ENCODE results near the gene CDK11A. TPM values are rescaled to one million over a fixed set of nuclear protein-coding genes. Genes with fewer than 3 reads are reported as not detected.
"Not testable (repeated sequence)": the region's sequence is repeated elsewhere in the genome, so short reads cannot be mapped to it uniquely, and the experiment has no call there.

CDK11A gene
- total RNA-seq, 2 donors from 2014 or later = 35.8 to 38.9 TPM

DNA sequence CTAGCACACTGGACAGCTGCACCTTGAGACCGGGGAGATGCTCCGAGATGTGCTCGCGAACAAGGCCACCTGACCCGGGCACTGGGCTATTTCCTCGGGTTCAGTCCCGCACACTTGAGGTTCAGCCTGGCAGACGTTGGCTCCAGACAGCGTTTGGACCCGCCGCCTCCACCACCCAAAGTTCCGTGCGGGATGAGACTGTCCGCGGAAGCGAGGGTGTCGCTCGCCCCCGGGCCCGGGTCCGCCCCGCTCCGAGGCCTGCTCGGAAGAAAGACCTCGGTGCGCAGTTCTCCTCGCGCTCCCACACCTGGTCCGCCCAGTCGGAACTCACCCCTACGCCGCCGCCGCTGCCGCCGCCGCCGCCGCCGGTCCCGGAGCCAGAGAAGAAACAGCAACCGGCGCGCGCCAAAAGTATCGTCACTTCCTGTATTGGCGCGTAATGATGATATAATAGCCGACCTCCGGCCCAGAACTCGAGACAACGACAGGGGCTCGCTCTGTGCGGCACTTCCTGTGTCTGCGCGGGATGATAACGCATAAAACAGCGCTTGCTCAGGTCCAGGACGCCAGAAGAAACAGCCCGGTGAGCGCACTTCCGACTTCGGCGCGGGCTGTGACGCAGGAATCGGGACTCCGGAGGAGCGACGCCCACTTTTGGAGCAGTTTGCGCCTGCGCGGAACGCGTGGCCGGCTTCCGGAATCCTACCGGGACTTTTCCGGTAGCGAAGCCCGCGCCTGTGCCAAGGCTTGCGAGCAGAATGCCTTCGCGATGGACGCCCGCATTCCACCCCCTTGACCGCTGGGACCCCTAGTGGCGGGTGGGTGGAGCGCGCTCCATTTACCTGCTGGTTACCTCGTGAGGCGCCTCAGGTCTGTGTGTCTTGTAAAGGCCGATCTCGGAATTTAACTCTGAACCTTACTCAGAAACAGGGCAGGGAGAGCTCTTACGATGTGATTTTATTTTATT is 65.3 kb downstream of the CDK11A start, which contains the start of gene CDK11B:
Gene CDK11B, minus strand, starts transcription at position 422 of the 967 bp plus-strand sequence. CDS start 1,519 bp downstream, outside the sequence.
- WGBS, 2 donors = 0% methylated on average over 60 of the region's 96 CpGs; no CpG with 5 or more reads in 1 of the 2 donors
- Histone ChIP-seq H3K36me3 (replicated peaks in 1 of 2; ENCODE audit: insufficient read depth in 1 of 2, low read depth in 2 of 2) (peaks cover 0 to 20% of the 10 kb centered on the region in 2 donors), H3K4me3 (peak within 1 kb of the TSS; percentile 30 to 48), H3K4me1 (peaks cover 16% of the 10 kb centered on the region), H3K27ac (peak within 1 kb of the TSS; percentile 84 to 99 (median 98))
- intact Hi-C loops (cut with DNase I); H3K27me3 ChIP-seq; H3K9me3 ChIP-seq: not testable (repeated sequence)
- peak; percentile 94 to 98 (median 95) for DNase-seq
- TF ChIP-seq, protein P1, sequence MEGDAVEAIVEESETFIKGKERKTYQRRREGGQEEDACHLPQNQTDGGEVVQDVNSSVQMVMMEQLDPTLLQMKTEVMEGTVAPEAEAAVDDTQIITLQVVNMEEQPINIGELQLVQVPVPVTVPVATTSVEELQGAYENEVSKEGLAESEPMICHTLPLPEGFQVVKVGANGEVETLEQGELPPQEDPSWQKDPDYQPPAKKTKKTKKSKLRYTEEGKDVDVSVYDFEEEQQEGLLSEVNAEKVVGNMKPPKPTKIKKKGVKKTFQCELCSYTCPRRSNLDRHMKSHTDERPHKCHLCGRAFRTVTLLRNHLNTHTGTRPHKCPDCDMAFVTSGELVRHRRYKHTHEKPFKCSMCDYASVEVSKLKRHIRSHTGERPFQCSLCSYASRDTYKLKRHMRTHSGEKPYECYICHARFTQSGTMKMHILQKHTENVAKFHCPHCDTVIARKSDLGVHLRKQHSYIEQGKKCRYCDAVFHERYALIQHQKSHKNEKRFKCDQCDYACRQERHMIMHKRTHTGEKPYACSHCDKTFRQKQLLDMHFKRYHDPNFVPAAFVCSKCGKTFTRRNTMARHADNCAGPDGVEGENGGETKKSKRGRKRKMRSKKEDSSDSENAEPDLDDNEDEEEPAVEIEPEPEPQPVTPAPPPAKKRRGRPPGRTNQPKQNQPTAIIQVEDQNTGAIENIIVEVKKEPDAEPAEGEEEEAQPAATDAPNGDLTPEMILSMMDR (IDR thresholded peaks at IDR 0.05) = peak in 5 of 7 experiments; percentile 14 to 46 (median 41)
- TF ChIP-seq POLR2A (IDR thresholded peaks at IDR 0.05) = peak; percentile 16 to 68 (median 67)
- ATAC-seq = peak; percentile 91

Other genes starting within 250 kb of the CDK11A start
- 10 to 100 TPM; 15.8 to 20.8 TPM for gene ATAD3A, start 212.2 kb downstream of the CDK11A start, total RNA-seq
- gene TMEM240, start 183.7 kb downstream of the CDK11A start, total RNA-seq = 1 to 10 TPM; 1.0 to 3.6 TPM
- 100 to 1,000 TPM in 1 of 2 donors, 10 to 100 TPM in 1; 82.1 to 113 TPM for gene SSU72, start 149.5 kb downstream of the CDK11A start, total RNA-seq
- gene FNDC10, start 124.2 kb downstream of the CDK11A start, total RNA-seq = 1 to 10 TPM; 1.3 to 2.3 TPM
- 100 to 1,000 TPM in 1 of 2 donors, 10 to 100 TPM in 1; 57.6 to 101 TPM for gene MIB2, start 108.9 kb downstream of the CDK11A start, total RNA-seq
- 1 to 10 TPM in 1 of 2 donors, under 1 TPM in 1; 0.99 to 1.8 TPM for gene MMP23B, start 92.2 kb downstream of the CDK11A start, total RNA-seq
- 10 to 100 TPM; 14.5 to 45.5 TPM for gene CDK11B, start 65.4 kb downstream of the CDK11A start, total RNA-seq
- gene SLC35E2B, start 31.6 kb downstream of the CDK11A start, total RNA-seq = 10 to 100 TPM; 30.6 to 56.7 TPM
- 10 to 100 TPM; 51.7 to 56.3 TPM for gene NADK, start 54.1 kb upstream of the CDK11A start, total RNA-seq
- 10 to 100 TPM; 71.3 to 79.1 TPM for gene GNB1, start 166.7 kb upstream of the CDK11A start, total RNA-seq
- gene CALML6, start 190.9 kb upstream of the CDK11A start, total RNA-seq = 1 to 10 TPM; 1.0 to 4.3 TPM
- gene TMEM52, start 194.9 kb upstream of the CDK11A start, total RNA-seq = 100 to 1,000 TPM in 1 of 2 donors, 10 to 100 TPM in 1; 65.6 to 107 TPM

Data from body of pancreas (tissue), 4 donors.